GM23248 (cell line): ENCODE measurements around the gene PODXL2. TPM values are rescaled to one million over a fixed set of nuclear protein-coding genes. Genes with fewer than 3 reads are reported as not detected.

Experiments
- DNase-seq: peaks from one replicate; pipeline ENCODE4 v3.0.0-alpha.2; 2015
- H2AFZ ChIP-seq: fragments of 200-600 bp; sonication (generic); 2 replicates; pipeline ENCODE4 v1.6.1; 2016; ENCODE audit warnings: antibody characterized with exemption
- H3F3A ChIP-seq: fragments of 200-600 bp; sonication (generic); 2 replicates; pipeline ENCODE4 v1.6.1; 2016; ENCODE audit warnings: mild to moderate bottlenecking, antibody characterized with exemption, mixed run types; ENCODE audit not compliant: insufficient read depth
- H3K27ac ChIP-seq: fragments of 200-600 bp; sonication (generic); 2 replicates; pipeline ENCODE4 v1.5.1; 2016; ENCODE audit warnings: mild to moderate bottlenecking
- H3K27me3 ChIP-seq: fragments of 200-600 bp; sonication (generic); replicated peaks from 2 replicates; pipeline ENCODE4 v1.6.1; 2016; ENCODE audit warnings: mild to moderate bottlenecking; ENCODE audit not compliant: insufficient read depth
- H3K36me3 ChIP-seq: fragments of 200-600 bp; sonication (generic); 2 replicates; pipeline ENCODE4 v1.6.1; 2016; ENCODE audit warnings: low read depth, mild to moderate bottlenecking
- H3K4me1 ChIP-seq: fragments of 200-600 bp; sonication (generic); 2 replicates; pipeline ENCODE4 v1.6.1; 2016; ENCODE audit warnings: mild to moderate bottlenecking; ENCODE audit not compliant: insufficient read depth
- H3K4me2 ChIP-seq: fragments of 200-600 bp; sonication (generic); one replicate; pipeline ENCODE4 v1.6.1; 2016; ENCODE audit warnings: mild to moderate bottlenecking; ENCODE audit not compliant: unreplicated experiment
- H3K4me3 ChIP-seq: fragments of 200-600 bp; sonication (generic); 2 replicates; pipeline ENCODE4 v1.5.1; 2016; ENCODE audit warnings: mild to moderate bottlenecking
- H3K79me2 ChIP-seq: fragments of 200-600 bp; sonication (generic); 2 replicates; pipeline ENCODE4 v1.6.1; 2016; ENCODE audit warnings: mild to moderate bottlenecking; ENCODE audit not compliant: insufficient read depth
- H3K9ac ChIP-seq: fragments of 200-600 bp; sonication (generic); 2 replicates; pipeline ENCODE4 v1.6.1; 2016; ENCODE audit warnings: mild to moderate bottlenecking
- H3K9me2 ChIP-seq: fragments of 200-600 bp; sonication (generic); 2 replicates; pipeline ENCODE4 v1.6.1; 2016; ENCODE audit warnings: mixed run types, mild to moderate bottlenecking, moderate library complexity; ENCODE audit not compliant: insufficient read depth
- H3K9me3 ChIP-seq: fragments of 200-600 bp; sonication (generic); one replicate; pipeline ENCODE4 v1.6.1; 2017; ENCODE audit warnings: low read depth
- H4K20me1 ChIP-seq: fragments of 200-600 bp; sonication (generic); 2 replicates; pipeline ENCODE4 v1.6.0; 2016; ENCODE audit not compliant: insufficient read depth
- EZH2 ChIP-seq: fragments of 200-600 bp; sonication (generic); IDR thresholded peaks from 2 replicates; pipeline ENCODE4 v1.6.1; 2018; ENCODE audit warnings: antibody characterized with exemption, mild to moderate bottlenecking; ENCODE audit not compliant: insufficient read depth, poor library complexity, severe bottlenecking
- EZH2phosphoT487 ChIP-seq: fragments of 200-600 bp; sonication (generic); IDR thresholded peaks from 2 replicates; pipeline ENCODE4 v1.6.1; 2018; ENCODE audit warnings: antibody characterized with exemption, moderate library complexity, mild to moderate bottlenecking, low read depth; ENCODE audit not compliant: insufficient read depth
- WGBS, 2 experiments: methylation state at CpG; one replicate each; pipeline ENCODE4 v1.1.6; 2015 to 2017; ENCODE audit warnings: low lambda C conversion rate in 2 of 2, low coverage in 1 of 2; ENCODE audit errors: missing lambda C conversion rate in 2 of 2; 5-methylcytosine and 5-hydroxymethylcytosine counted together
- in situ Hi-C: fragments of 300-500 bp; cut with MboI; formaldehyde crosslinking; loops from 2 replicates; pipeline ENCODE4 v1.15.0; 2020
- microRNA-seq: library from miRNA; unstranded; fragments of <30 nt; microRNA quantifications from one replicate; pipeline ENCODE4, GENCODE V29; 2016; ENCODE audit warnings: borderline number of aligned reads
- polyA plus RNA-seq: library from polyadenylated mRNA; unstranded; fragments of >200 nt; fragmentation: Nextera tagmentation; extraction: Ambion mirVana; gene quantifications from 2 replicates; pipeline ENCODE4 v1.2.1, GENCODE V29; 2016
- small RNA-seq: library from RNA; depleted of rRNA; stranded (forward); fragments of <200 nt; gene quantifications from one replicate; pipeline ENCODE3, GENCODE V24; 2014; ENCODE audit warnings: low read depth, low replicate concordance
- total RNA-seq: library from RNA; depleted of rRNA; stranded (reverse); fragments of >200 nt; shearing (Covaris generic); gene quantifications from 2 replicates; pipeline ENCODE4 v1.2.3, GENCODE V29; 2014; rRNA removed

PODXL2 gene
- total and polyA plus RNA-seq, 2 experiments from 2014 or later: 1.8 to 2.5 TPM

DNA sequence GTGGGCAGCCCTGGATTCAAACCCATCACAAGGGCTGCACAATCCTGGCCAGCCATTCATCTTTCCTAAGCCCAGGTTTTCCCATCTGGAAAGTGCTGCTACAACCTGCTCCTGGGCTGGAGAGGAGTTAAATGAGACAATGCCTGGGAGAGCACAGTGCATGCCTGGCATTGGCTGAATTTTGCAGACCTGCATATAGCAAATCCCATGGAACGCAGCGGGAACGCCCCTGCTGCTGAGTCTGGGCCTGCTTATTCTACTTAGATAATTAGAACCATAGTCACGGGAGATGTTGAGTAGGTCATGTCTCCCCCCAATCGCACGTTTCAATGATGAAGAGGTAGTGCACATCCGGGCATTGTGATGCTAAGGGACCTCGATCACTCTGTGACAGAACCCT is 90.4 kb downstream of the PODXL2 start:
- Histone ChIP-seq H3K36me3 (peaks cover 7% of the 10 kb centered on the region; the same call in 1 of the 2 replicates), H4K20me1 (no peaks in the 10 kb centered on the region), H3K27me3 (no peaks in the 10 kb centered on the region), H3F3A (no peaks in the 10 kb centered on the region), H3K9me2 (no peaks in the 10 kb centered on the region), H3K4me1 (0 out of 2 replicates have a peak, but pooled peaks cover 5% of the 10 kb centered on the region), H3K4me3 (no peak overlapping the region), H3K4me2 (no peak overlapping the region), H3K27ac (no peak overlapping the region), H2AFZ (no peak overlapping the region), H3K9me3 (no peaks in the 10 kb centered on the region), H3K79me2 (no peaks in the 10 kb centered on the region), H3K9ac (no peak overlapping the region)
- in situ Hi-C loops: no loop called here
- no peak for DNase-seq
- WGBS, 2 experiments: 94 to 100% methylated on average over 8 of the region's 8 CpGs
- TF ChIP-seq EZH2phosphoT487 (no peak), EZH2 (no peak)

DNA sequence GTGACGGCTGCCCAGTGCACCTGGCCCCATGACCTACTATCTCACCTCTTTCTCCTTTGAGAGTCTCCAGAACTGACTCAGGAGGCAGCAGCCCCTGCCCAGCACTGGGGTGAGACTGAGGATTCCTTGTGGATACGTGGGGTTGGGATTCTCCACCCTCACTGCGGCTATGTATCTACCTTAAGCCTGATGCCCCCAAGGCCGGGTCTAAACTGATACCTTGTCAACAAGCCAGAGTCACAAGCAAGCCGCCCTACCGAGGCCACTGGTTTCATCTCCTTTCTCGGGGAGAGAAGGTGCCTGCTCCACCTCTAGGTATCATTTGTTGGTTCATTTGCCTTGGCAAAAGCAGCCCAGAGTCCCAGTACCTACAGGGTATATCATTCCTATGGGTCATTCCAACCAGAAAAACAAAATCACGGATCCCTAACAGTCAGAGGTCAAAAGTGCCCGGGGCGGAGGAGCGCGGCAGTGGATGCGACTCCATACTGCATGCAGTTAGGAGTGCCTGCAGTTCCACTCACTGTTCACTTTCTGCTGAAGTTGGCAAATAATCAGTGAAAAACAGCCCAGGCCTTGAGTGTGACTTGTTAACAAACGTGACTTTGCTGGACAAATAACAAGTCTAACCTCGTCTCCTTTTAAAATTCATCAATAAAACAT is 91.3 kb downstream of the PODXL2 start:
- TF ChIP-seq EZH2phosphoT487 (no peak), EZH2 (no peak)
- in situ Hi-C loops: no loop called here
- no peaks in the 10 kb centered on the region for H4K20me1 ChIP-seq
- no peaks in the 10 kb centered on the region for H3K27me3 ChIP-seq
- no peak overlapping the region for H3K4me2 ChIP-seq
- H3K4me3 ChIP-seq: no peak overlapping the region
- no peaks in the 10 kb centered on the region for H3F3A ChIP-seq
- H3K79me2 ChIP-seq: no peaks in the 10 kb centered on the region
- WGBS, 2 experiments: 97 to 98% methylated on average over 15 of the region's 15 CpGs
- H2AFZ ChIP-seq: no peak overlapping the region
- H3K9me2 ChIP-seq: no peaks in the 10 kb centered on the region
- H3K27ac ChIP-seq: no peak overlapping the region
- H3K9me3 ChIP-seq: no peaks in the 10 kb centered on the region
- 0 out of 2 replicates have a peak, but pooled peaks cover 5% of the 10 kb centered on the region for H3K4me1 ChIP-seq
- H3K9ac ChIP-seq: no peak overlapping the region
- H3K36me3 ChIP-seq: peaks cover 7% of the 10 kb centered on the region; the same call in 1 of the 2 replicates
- DNase-seq: no peak

DNA sequence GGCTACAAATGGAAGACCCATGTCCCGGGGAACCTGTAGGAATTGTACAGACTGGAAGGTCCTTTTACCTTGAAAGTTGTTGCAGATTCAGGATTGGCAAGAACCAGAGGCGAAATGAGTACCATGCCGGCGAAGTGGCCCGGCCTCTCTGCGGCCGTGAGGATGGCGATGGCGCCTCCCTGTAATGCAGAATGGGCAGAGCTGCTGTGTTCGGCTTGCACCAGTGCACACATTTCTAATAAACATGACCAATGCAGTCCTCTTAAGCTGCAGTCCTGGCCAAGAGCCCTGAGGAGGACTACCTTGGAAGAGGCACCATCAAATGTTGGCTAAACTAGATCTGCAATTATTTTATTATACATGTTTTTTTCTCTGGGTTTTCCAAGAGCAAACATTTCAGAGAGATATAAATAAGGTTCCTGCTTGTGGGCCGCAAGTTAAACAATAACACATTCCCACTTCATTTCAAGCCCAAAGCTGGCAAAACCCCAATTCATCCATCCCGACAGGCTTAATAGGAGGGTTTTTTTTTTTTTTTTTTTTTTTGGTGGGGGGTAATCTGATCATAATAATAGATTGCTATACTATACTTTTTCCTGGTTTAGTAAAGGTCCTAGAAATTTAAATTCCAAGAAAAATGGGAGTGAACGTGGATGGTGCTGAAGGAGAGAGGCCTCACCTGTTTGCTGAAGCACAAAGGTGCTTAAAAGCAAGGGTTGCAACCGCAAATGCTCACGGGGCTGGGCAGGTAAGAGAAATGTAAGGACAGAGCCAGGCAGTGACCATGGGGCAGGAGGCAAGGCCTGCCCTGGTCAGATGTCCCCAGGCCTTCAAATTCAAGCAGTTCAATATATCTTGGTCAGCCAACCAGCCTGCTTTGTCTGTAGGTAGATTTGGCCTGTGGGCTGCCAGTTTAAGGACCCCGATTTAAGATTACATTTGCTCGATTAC is 92.3 kb downstream of the PODXL2 start:
- H3K4me2 ChIP-seq: no peak overlapping the region
- H3K27me3 ChIP-seq: no peaks in the 10 kb centered on the region
- H3K4me3 ChIP-seq: no peak overlapping the region
- DNase-seq: no peak
- H3K4me1 ChIP-seq: 0 out of 2 replicates have a peak, but pooled peaks cover 5% of the 10 kb centered on the region
- TF ChIP-seq EZH2phosphoT487 (no peak), EZH2 (no peak)
- H3F3A ChIP-seq: no peaks in the 10 kb centered on the region
- no peak overlapping the region for H3K9ac ChIP-seq
- H3K79me2 ChIP-seq: no peaks in the 10 kb centered on the region
- H3K36me3 ChIP-seq: peaks cover 7% of the 10 kb centered on the region; the same call in 1 of the 2 replicates
- H4K20me1 ChIP-seq: no peaks in the 10 kb centered on the region
- no peaks in the 10 kb centered on the region for H3K9me3 ChIP-seq
- H3K9me2 ChIP-seq: no peaks in the 10 kb centered on the region
- no peak overlapping the region for H3K27ac ChIP-seq
- in situ Hi-C loops: no loop called here
- WGBS, 2 experiments: 87 to 91% methylated on average over 17 of the region's 17 CpGs
- no peak overlapping the region for H2AFZ ChIP-seq

- Histone ChIP-seq H3K9me2 (no peaks in the 10 kb centered on the region), H3K27ac (no peak overlapping the region), H3K4me2 (no peak overlapping the region), H3K27me3 (no peaks in the 10 kb centered on the region), H2AFZ (no peak overlapping the region), H3K4me3 (no peak overlapping the region), H4K20me1 (no peaks in the 10 kb centered on the region), H3F3A (no peaks in the 10 kb centered on the region), H3K79me2 (no peaks in the 10 kb centered on the region), H3K36me3 (peaks cover 7% of the 10 kb centered on the region; the same call in 1 of the 2 replicates), H3K9ac (no peak overlapping the region), H3K4me1 (0 out of 2 replicates have a peak, but pooled peaks cover 5% of the 10 kb centered on the region), H3K9me3 (no peaks in the 10 kb centered on the region)
- DNase-seq: no peak
- in situ Hi-C loops: no loop called here
- 58% methylated on average over 13 of the region's 13 CpGs for WGBS, 2 experiments
- TF ChIP-seq EZH2phosphoT487 (no peak), EZH2 (no peak)
Observed at GRCh38 chr3:127722091-127722784, 93.3 kb downstream of the PODXL2 start.

Small RNA genes lying within 50 kb of the gene (microRNA-seq; reads per million reads assigned to microRNA genes)
- 3.6 reads per million for gene MIR7976

Small RNA genes lying within 50 kb of the gene (small RNA-seq; reads per million reads assigned to genes)
- gene MIR7976: not detected

Other genes starting within 250 kb of the PODXL2 start
- 56.1 and 65.1 TPM in 2 replicates for gene TPRA1, start 38.5 kb upstream of the PODXL2 start, total RNA-seq
- 42.8 and 45.4 TPM in 2 replicates for gene TPRA1, start 38.5 kb upstream of the PODXL2 start, polyA plus RNA-seq
- 30.3 and 36.4 TPM in 2 replicates for gene MCM2, start 30.8 kb upstream of the PODXL2 start, total RNA-seq
- gene MCM2, start 30.8 kb upstream of the PODXL2 start, polyA plus RNA-seq: 14.4 and 14.7 TPM in 2 replicates
- 7.8 and 8.9 TPM in 2 replicates for gene ABTB1, start 43.8 kb downstream of the PODXL2 start, total RNA-seq
- gene ABTB1, start 43.8 kb downstream of the PODXL2 start, polyA plus RNA-seq: 20.4 and 20.9 TPM in 2 replicates
- gene MGLL, start 193.3 kb downstream of the PODXL2 start, total RNA-seq: 58.7 and 59.2 TPM in 2 replicates
- 184 and 194 TPM in 2 replicates for gene MGLL, start 193.3 kb downstream of the PODXL2 start, polyA plus RNA-seq